Measurements from ENCODE around the gene TBKBP1.
"Not testable (repeated sequence)": the region's sequence is repeated elsewhere in the genome, so short reads cannot be mapped to it uniquely, and the experiment has no call there.

Gene TBKBP1

GRCh38 chr17:47731396-47731795 lies 37.4 kb downstream of the TBKBP1 start:
- DNase-seq (ENCODE audit: low spot score) (no peak), FAIRE-seq (no peak)

- FAIRE-seq = no peak
- no peak for DNase-seq (ENCODE audit: low spot score)
These were observed 38.6 kb downstream of the TBKBP1 start for GRCh38 chr17:47732399-47733046.

- DNase-seq (ENCODE audit: low spot score) = no peak
- no peak for FAIRE-seq
These were observed 39.2 kb downstream of the TBKBP1 start, which contains the start of gene TBX21 for GRCh38 chr17:47733047-47733673. Gene TBX21, plus strand, starts transcription at chr17:47733236. Its CDS starts 219 bp downstream, at chr17:47733455.

- FAIRE-seq = no peak
- no peak for DNase-seq (ENCODE audit: low spot score)
These were observed 39.9 kb downstream of the TBKBP1 start for GRCh38 chr17:47733674-47734410.

- DNase-seq (ENCODE audit: low spot score) = no peak
- no peak for FAIRE-seq
These were observed 41.1 kb downstream of the TBKBP1 start for GRCh38 chr17:47735139-47735464.

GRCh38 chr17:47735536-47736011 lies 41.6 kb downstream of the TBKBP1 start:
- FAIRE-seq (no peak), DNase-seq (ENCODE audit: low spot score) (no peak)

GRCh38 chr17:47736501-47737495 lies 42.8 kb downstream of the TBKBP1 start:
- DNase-seq (ENCODE audit: low spot score) = no peak
- FAIRE-seq = no peak

- DNase-seq (ENCODE audit: low spot score) = no peak
- FAIRE-seq = no peak
These were observed 44.2 kb downstream of the TBKBP1 start for GRCh38 chr17:47738178-47738577.

GRCh38 chr17:47739150-47739549 lies 45.2 kb downstream of the TBKBP1 start:
- DNase-seq (ENCODE audit: low spot score) (no peak), FAIRE-seq (no peak)

GRCh38 chr17:47739945-47740344 lies 46.0 kb downstream of the TBKBP1 start:
- not testable (repeated sequence) for FAIRE-seq; DNase-seq (ENCODE audit: low spot score)

GRCh38 chr17:47741109-47741792 lies 47.3 kb downstream of the TBKBP1 start:
- DNase-seq (ENCODE audit: low spot score) = no peak
- no peak for FAIRE-seq

GRCh38 chr17:47741793-47742145 lies 47.8 kb downstream of the TBKBP1 start:
- no peak for FAIRE-seq

GRCh38 chr17:47742319-47743181 lies 48.6 kb downstream of the TBKBP1 start:
- FAIRE-seq = no peak
- no peak for DNase-seq (ENCODE audit: low spot score)

More at GRCh38 chr17:47741793-47742145, 47.8 kb downstream of the TBKBP1 start:
- no peak for DNase-seq (ENCODE audit: low spot score)

GRCh38 chr17:47744168-47745036 lies 50.4 kb downstream of the TBKBP1 start:
- FAIRE-seq (no peak), DNase-seq (ENCODE audit: low spot score) (no peak)

GRCh38 chr17:47745037-47745380 lies 51.0 kb downstream of the TBKBP1 start:
- no peak for FAIRE-seq

GRCh38 chr17:47751471-47751870 lies 57.5 kb downstream of the TBKBP1 start:
- FAIRE-seq (no peak), DNase-seq (ENCODE audit: low spot score) (no peak)

More at GRCh38 chr17:47745037-47745380, 51.0 kb downstream of the TBKBP1 start:
- no peak for DNase-seq (ENCODE audit: low spot score)

GRCh38 chr17:47757386-47757785 lies 63.4 kb downstream of the TBKBP1 start:
- DNase-seq (ENCODE audit: low spot score) = no peak
- FAIRE-seq = no peak

- DNase-seq (ENCODE audit: low spot score) (no peak), FAIRE-seq (no peak)
These were observed 66.6 kb downstream of the TBKBP1 start for GRCh38 chr17:47760409-47761140.
